Effector CD8-positive, alpha-beta T cell (primary cell): ENCODE results near the gene CCDC83.
A peak's percentile ranks its signal among the peaks of the same experiment; 100 is the strongest.
"Not testable (repeated sequence)": the region's sequence is repeated elsewhere in the genome, so short reads cannot be mapped to it uniquely, and the experiment has no call there.

Experiments used
- DNase-seq: peaks from one replicate; lab custom pipeline; 2025; lab: John Stamatoyannopoulos, UW

CCDC83 gene

GRCh38 chr11:85835729-85836128 lies 19.5 kb upstream of the CCDC83 start:
- DNase-seq: no peak

GRCh38 chr11:85840932-85841331 lies 14.3 kb upstream of the CCDC83 start:
- DNase-seq: not testable (repeated sequence)

- no peak for DNase-seq
Measured at GRCh38 chr11:85843929-85844328, 11.3 kb upstream of the CCDC83 start.

- no peak for DNase-seq
Measured at GRCh38 chr11:85844439-85845123, 10.6 kb upstream of the CCDC83 start.

GRCh38 chr11:85845124-85845631 lies 10.0 kb upstream of the CCDC83 start:
- DNase-seq: no peak

- no peak for DNase-seq
Measured at GRCh38 chr11:85847436-85847835, 7.7 kb upstream of the CCDC83 start.

- DNase-seq: no peak
Measured at GRCh38 chr11:85848006-85848405, 7.2 kb upstream of the CCDC83 start.

- no peak for DNase-seq
Measured at GRCh38 chr11:85848556-85848955, 6.6 kb upstream of the CCDC83 start.

GRCh38 chr11:85852754-85853153 lies 2.4 kb upstream of the CCDC83 start:
- not testable (repeated sequence) for DNase-seq

- DNase-seq: not testable (repeated sequence)
Measured at GRCh38 chr11:85853541-85853940, 1.6 kb upstream of the CCDC83 start.

- no peak for DNase-seq
Measured at GRCh38 chr11:85854212-85854556, 999 bp upstream of the CCDC83 start.

GRCh38 chr11:85854557-85855340 lies 434 bp upstream of the CCDC83 start:
- peak; percentile 79 for DNase-seq

- no peak for DNase-seq
Measured at GRCh38 chr11:85857098-85857497, 1.9 kb downstream of the CCDC83 start.

GRCh38 chr11:85859541-85859940 lies 4.4 kb downstream of the CCDC83 start:
- not testable (repeated sequence) for DNase-seq

GRCh38 chr11:85863855-85864254 lies 8.7 kb downstream of the CCDC83 start:
- DNase-seq: no peak

GRCh38 chr11:85866137-85866827 lies 11.1 kb downstream of the CCDC83 start:
- DNase-seq: no peak

- DNase-seq: no peak
Measured at GRCh38 chr11:85867751-85868150, 12.6 kb downstream of the CCDC83 start.

GRCh38 chr11:85869781-85870180 lies 14.6 kb downstream of the CCDC83 start:
- DNase-seq: no peak

- DNase-seq: no peak
Measured at GRCh38 chr11:85874265-85874664, 19.1 kb downstream of the CCDC83 start.

- no peak for DNase-seq
Measured at GRCh38 chr11:85875505-85875904, 20.3 kb downstream of the CCDC83 start.

- no peak for DNase-seq
Measured at GRCh38 chr11:85884581-85885021, 29.4 kb downstream of the CCDC83 start.
